Thyroid gland (tissue), 4 donors: Measurements from ENCODE around the gene IL17RA.

Experiments used
- POLR2A ChIP-seq, 2 donors: fragments of 450-650 bp; IDR thresholded peaks; one replicate each; pipeline ENCODE4 v1.6.1; 2017; ENCODE audit warnings: antibody characterized with exemption in 2 of 2, mild to moderate bottlenecking in 2 of 2, moderate library complexity in 1 of 2
- TF ChIP-seq, protein P1 (sequence below), 6 experiments: fragments of 200-600 bp in 3 of 6; fragments of 450-650 bp in 3 of 6; sonication (generic) in 3 of 6; IDR thresholded peaks; one replicate each; pipeline ENCODE4 v1.5.1; 2016 to 2019; ENCODE audit warnings: antibody characterized with exemption in 6 of 6, mild to moderate bottlenecking in 2 of 6, inconsistent platforms in 1 of 6, moderate library complexity in 1 of 6

DNA sequence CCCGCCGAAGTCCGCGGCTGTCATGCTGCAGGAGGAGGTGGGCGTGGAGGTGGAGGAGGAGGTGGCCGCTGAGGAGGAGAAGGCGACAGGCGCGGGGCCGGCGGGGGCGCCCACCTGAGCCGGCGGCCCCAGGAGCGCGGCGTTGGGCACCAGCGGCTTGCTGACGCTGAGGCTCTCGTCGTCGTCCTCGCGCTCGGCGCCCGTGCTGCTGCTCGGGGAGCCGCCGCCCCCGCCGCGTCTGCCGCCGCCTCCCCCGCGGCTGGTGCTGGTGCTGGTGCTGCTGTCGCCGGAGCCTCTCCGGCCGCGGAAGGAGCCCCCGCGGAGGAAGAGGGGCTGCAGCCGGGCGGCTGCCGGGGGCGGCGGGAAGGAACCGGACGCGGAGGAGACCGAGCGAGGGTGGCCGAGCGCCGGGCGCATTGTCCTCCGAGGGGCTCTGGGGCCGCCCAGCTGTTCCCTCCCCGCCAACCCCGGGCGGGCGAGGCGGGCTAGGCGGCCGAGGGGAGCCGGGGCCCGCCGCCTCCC is 36.0 kb downstream of the IL17RA start:
- TF ChIP-seq, protein P1, sequence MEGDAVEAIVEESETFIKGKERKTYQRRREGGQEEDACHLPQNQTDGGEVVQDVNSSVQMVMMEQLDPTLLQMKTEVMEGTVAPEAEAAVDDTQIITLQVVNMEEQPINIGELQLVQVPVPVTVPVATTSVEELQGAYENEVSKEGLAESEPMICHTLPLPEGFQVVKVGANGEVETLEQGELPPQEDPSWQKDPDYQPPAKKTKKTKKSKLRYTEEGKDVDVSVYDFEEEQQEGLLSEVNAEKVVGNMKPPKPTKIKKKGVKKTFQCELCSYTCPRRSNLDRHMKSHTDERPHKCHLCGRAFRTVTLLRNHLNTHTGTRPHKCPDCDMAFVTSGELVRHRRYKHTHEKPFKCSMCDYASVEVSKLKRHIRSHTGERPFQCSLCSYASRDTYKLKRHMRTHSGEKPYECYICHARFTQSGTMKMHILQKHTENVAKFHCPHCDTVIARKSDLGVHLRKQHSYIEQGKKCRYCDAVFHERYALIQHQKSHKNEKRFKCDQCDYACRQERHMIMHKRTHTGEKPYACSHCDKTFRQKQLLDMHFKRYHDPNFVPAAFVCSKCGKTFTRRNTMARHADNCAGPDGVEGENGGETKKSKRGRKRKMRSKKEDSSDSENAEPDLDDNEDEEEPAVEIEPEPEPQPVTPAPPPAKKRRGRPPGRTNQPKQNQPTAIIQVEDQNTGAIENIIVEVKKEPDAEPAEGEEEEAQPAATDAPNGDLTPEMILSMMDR (IDR thresholded peaks at IDR 0.05), result no peak
- TF ChIP-seq POLR2A (IDR thresholded peaks at IDR 0.05), result no peak
